Measurements from ENCODE around the gene TCF23.

- TF ChIP-seq, protein P1, sequence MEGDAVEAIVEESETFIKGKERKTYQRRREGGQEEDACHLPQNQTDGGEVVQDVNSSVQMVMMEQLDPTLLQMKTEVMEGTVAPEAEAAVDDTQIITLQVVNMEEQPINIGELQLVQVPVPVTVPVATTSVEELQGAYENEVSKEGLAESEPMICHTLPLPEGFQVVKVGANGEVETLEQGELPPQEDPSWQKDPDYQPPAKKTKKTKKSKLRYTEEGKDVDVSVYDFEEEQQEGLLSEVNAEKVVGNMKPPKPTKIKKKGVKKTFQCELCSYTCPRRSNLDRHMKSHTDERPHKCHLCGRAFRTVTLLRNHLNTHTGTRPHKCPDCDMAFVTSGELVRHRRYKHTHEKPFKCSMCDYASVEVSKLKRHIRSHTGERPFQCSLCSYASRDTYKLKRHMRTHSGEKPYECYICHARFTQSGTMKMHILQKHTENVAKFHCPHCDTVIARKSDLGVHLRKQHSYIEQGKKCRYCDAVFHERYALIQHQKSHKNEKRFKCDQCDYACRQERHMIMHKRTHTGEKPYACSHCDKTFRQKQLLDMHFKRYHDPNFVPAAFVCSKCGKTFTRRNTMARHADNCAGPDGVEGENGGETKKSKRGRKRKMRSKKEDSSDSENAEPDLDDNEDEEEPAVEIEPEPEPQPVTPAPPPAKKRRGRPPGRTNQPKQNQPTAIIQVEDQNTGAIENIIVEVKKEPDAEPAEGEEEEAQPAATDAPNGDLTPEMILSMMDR (IDR thresholded peaks at IDR 0.05): no peak
- TF ChIP-seq POLR2A (IDR thresholded peaks at IDR 0.05): no peak
Measured at GRCh38 chr2:27109083-27109482, 39.7 kb upstream of the TCF23 start.

Data from lower leg skin (tissue), 3 donors.